HG03469 (cell line): ENCODE measurements around the gene CUL4A.
"Not testable (repeated sequence)": the region's sequence is repeated elsewhere in the genome, so short reads cannot be mapped to it uniquely, and the experiment has no call there.

Source experiments
- ATAC-seq: cut with Tn5 transposase; IDR thresholded peaks from one replicate; pipeline ENCODE4 v1.9.1; 2021; ENCODE audit warnings: mild to moderate bottlenecking, moderate library complexity, moderate number of reproducible peaks; ENCODE audit not compliant: unreplicated experiment

The CUL4A gene

GRCh38 chr13:113233101-113233500 lies 23.7 kb downstream of the CUL4A start:
- no peak for ATAC-seq

DNA sequence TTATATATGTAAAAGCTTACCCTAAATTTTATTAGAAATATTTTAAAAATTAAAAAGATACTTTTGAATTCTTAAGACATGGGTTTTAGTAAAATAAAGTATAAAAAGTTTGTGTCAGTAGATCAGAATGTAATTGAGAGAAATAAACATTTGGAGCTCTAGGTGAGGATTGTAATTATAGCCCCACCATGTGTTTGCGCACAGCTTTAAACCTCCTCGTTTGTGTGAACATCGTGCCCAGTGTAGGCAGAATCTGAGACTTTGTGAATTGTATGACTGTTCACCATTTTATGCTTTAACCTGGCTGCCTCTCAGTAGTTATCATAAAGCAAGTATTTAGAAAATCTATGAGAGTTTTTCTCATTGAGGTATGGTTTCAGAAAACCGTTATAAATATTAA lies 29.1 kb downstream of the CUL4A start:
- no peak for ATAC-seq

DNA sequence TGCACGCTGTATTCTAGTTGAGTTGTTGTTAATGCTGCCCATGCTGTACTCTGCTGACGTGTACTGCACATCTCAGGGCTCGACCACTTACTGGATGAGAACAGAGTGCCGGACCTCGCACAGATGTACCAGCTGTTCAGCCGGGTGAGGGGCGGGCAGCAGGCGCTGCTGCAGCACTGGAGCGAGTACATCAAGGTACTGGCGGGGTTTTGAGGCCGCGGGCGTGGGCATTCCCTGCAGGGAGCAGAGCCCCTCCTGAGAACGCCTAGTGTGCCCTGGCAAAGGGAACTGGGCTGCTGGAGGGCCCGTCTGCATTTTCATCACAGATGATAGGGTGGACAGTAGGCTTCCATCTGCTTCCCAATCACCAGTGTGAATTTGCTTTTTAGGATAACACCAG lies 29.9 kb downstream of the CUL4A start:
- ATAC-seq = no peak

DNA sequence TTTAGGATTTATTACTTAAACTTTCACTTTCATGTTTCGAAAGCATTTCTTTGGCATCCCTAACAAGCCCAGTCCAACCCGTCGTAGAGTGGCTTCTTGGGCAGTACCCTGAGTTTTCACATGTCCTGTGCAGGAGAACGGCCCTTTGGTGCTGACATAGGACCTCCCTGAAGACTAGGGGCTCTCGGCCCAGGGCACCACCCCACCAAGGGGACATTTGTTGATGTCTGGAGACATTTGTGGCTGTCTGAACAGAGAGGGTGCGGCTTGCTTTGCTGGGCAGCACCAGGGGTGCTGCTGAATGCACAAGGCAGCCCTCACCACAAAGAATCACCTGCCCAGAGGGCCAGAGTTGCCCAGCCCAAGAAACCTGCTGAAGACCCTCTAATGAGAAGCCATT lies 30.6 kb downstream of the CUL4A start:
- ATAC-seq = no peak

GRCh38 chr13:113241623-113242022 lies 32.2 kb downstream of the CUL4A start:
- not testable (repeated sequence) for ATAC-seq

GRCh38 chr13:113243847-113244246 lies 34.4 kb downstream of the CUL4A start:
- no peak for ATAC-seq

DNA sequence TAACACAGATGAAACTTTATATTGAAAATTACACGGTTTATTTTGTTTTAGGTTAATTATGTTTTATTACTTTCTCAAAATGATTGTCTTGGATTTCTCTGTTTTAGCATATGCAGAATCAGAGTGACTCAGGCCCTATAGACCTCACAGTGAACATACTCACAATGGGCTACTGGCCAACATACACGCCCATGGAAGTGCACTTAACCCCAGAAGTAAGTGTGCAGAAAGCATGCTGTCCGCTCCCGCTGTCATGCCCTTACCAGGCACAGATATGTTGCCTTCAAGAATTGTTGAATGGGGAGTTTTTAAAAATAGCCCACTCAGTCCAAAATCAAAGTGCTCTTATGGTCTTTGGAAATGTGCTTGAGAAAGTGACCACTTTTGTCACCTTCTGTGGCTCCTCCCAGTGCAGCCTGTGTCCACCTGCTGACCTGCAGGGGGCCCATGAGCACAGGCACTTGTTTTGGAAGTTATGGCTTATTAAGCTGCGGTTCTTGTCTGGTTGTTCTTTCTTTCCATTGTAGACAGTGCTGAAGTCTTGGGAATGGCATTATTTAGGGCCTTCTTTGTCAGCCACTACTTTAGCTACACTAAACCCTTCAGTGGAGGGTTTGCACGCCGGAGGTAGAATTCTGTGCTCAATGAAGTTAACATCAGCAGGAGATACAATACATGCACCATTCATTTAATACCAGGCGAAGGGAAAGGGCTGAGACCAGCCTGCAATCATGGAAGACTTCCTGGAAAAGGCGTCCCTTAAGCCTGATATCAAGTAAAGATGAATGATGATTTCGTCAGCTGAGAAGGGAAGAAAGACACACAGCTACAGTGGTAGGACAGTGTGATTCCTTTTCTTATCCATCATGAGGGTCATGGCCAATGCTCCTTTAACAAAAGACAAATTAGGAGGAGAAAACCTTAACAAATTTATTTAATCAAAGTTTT lies 36.7 kb downstream of the CUL4A start:
- ATAC-seq = no peak

- ATAC-seq = no peak
These were observed 43.2 kb downstream of the CUL4A start for GRCh38 chr13:113252516-113253095.

DNA sequence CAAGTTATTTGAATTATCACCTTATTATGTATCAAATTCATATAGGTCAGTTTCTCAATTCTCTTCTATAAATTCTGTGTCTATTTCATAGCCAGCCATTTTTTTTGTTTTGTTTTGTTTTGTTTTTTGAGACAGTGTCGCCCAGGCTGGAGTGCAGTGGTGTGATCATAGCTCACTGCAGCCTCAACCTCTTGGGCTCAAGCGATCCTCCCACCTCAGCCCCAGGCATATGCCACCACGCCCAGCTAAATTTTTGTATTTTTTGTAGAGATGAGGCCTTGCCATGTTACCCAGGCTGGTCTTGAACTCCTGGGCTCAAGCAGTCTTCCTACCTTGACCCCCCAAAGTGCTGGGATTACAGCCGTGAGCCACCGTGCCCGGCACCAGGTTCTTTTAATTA lies 48.5 kb downstream of the CUL4A start:
- not testable (repeated sequence) for ATAC-seq

- ATAC-seq = no peak
These were observed 49.1 kb downstream of the CUL4A start for GRCh38 chr13:113258321-113259054.

- no peak for ATAC-seq
These were observed 51.6 kb downstream of the CUL4A start for GRCh38 chr13:113260996-113261395.

DNA sequence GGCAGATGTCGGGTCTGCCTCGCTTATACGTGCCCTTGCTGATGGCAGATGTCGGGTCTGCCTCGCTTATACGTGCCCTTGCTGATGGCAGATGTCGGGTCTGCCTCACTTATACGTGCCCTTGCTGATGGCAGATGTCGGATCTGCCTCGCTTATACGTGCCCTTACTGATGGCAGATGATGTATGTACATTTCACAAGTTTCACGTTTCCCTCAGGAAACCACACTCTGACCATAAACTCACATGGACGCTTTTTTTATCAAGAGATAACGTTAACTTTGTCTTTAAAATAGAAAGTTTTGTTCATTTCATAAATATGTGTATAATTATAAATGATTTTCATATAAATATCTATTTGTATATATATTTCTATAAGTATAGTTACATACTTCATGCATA lies 53.6 kb downstream of the CUL4A start:
- ATAC-seq = not testable (repeated sequence)

- ATAC-seq = no peak
These were observed 58.4 kb downstream of the CUL4A start for GRCh38 chr13:113267642-113268405.

DNA sequence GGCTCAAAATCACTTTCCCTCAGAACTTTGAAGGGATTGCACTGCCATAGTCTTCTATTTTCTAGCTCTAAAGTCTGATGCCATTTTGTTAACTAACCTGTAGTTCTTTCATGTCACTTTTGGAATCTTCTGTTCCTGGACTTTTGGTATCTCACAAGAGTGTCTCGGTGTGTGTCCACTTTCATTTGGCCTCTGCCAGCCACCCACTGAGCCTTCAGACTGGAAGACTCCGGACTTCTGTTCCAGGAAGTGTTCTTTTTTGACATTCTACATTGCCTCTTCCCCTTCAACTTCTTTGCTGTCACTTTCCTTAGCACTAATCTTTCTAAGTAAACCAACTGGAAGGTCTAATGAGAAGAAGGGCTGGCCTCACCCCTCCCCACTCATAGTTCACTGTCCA lies 62.6 kb downstream of the CUL4A start:
- no peak for ATAC-seq

DNA sequence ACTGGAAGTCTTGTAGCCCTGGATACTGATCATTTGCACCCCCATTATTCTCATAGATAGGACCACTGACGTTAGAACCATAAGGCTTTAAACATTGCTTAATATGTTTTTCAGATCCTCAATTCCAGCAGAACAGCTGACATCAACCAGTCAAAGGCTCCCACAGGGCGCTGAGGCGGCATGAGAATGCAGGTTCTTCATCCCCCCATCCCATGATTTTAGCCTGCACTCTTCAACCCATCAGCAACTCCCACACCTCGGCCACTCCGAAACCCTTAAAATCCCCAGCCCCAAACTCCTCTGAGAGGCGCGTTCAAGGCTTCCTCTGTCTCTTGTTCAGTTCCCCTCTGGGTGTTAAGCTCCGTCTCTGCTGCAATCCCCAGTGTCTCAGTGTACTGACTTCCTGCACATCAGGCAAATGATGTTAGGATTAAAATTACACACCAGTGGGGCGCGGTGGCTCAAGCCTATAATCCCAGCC lies 63.3 kb downstream of the CUL4A start:
- no peak for ATAC-seq

DNA sequence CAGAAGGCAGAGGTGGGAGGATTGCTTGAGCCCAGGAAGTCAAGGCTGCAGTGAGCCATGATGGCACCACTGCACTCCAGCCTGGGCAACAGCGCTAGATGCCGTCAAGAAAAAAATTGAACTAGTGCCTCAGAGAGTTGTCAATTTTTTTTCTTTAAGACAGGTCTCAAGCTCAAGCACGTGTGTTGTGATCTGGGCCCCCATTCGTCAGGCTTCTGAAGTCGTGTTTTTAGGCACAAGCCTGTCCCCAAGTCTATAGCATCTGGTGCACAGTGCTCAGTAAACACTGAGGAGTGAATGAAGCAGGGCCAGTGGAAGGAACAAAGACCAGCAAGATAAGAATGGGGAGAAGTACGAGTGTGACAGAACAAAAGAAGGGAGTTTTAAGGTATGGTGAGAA lies 63.9 kb downstream of the CUL4A start:
- no peak for ATAC-seq

DNA sequence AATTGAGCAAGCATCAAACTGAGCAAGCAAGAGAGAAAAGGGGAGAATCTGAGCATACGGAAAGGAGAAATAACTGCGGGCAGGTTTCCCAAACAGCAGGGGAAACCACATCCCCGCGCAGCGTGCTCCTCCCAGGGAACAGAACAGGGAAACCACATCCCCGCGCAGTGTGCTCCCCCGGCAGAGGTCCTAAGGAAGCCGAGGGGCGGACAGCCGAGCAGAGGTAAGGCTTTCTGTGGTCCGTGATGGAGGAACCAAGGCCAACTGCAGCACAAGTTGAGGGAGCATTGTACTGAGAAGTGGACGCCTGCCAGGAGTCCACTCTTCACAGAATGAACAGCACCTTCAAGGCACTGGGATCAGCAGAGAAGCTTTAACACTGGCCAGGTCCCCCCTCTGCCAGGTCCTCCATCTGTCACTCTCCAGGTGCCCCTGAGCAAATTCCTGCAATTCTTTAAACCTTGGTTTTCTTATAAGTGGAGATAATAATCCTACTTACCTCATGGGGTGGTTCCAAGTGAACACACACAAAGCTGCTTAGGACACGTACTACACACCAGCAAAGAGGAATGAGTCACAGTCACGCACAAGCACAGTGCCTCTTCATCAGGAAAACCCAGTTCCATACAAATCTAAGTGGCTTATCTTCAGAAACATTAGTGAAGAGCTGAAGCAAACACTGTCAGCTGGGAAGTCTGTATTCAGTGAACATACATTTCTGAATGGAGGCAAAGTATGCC lies 64.6 kb downstream of the CUL4A start:
- no peak for ATAC-seq

- ATAC-seq = no peak
These were observed 65.3 kb downstream of the CUL4A start for GRCh38 chr13:113274721-113275120.

DNA sequence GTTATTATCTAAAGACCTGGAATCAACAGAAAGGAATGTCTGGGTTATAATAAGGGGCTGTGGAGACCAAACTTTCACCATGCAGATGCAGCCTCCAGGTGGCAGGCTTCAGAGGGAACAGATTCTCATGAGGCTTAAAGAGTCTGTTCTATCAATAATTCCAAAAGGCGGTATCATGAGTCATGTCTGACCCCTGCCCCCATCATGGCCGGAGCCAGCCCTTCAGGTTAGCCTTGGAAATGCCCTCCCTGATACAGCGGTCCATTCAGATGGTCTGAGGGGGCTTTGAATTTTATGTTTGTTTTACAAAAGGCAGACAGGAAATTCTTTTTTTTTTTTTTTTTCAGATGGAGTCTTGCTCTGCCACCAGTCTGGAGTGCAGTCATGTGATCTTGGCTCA lies 66.0 kb downstream of the CUL4A start:
- ATAC-seq = no peak

DNA sequence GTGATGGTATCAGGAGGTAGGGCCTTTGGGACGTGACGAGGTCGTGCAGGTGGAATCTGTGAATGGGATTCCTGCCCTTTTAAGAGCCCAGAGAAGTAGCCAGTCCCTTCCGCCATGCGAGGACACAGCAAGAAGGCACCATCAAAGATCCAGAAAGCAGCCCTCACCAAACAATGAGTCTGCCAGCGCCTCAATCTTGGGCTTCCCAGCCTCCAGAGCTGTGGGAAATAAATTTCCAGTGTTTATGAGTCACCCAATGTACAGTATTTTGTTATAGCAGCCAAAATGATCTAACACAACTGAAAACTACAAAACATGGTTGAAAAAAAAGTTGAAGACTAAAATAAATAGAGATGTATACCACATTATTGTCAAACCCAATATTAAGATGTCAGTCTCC lies 70.7 kb downstream of the CUL4A start:
- no peak for ATAC-seq
